Activated T-helper 2 cell treated with anti-CD3 and anti-CD28 coated beads, Interferon-gamma antibody, Interleukin-2, Interleukin-4, amounts not matched to agents 10 μg/mL and 5 μg/mL and 100 μg/mL, durations not matched to agents 14 hours and 24 hours and 36 hours (primary cell): ENCODE measurements around the gene ARRB1. TPM values are rescaled to one million over a fixed set of nuclear protein-coding genes. Genes with fewer than 3 reads are reported as not detected.

ENCODE experiments used
- DNase-seq: peaks from one replicate; pipeline ENCODE4 v3.0.0; 2021; ENCODE audit warnings: low spot score
- H3K27ac Mint-ChIP-seq: one replicate; pipeline ENCODE4 v1.8.0; 2021; ENCODE audit warnings: mixed read lengths
- H3K27me3 Mint-ChIP-seq: one replicate; pipeline ENCODE4 v1.8.0; 2021; ENCODE audit warnings: low read depth, mixed read lengths
- H3K36me3 Mint-ChIP-seq: one replicate; pipeline ENCODE4 v1.8.0; 2021; ENCODE audit warnings: low read depth, mixed read lengths
- H3K4me1 Mint-ChIP-seq: one replicate; pipeline ENCODE4 v1.8.0; 2021; ENCODE audit warnings: low read depth, mixed read lengths
- H3K4me3 Mint-ChIP-seq: one replicate; pipeline ENCODE4 v1.8.0; 2021; ENCODE audit warnings: low read depth, mild to moderate bottlenecking, moderate library complexity, mixed read lengths
- H3K9me3 Mint-ChIP-seq: one replicate; pipeline ENCODE4 v1.8.0; 2021; ENCODE audit warnings: mixed read lengths
- intact Hi-C: fragments of 100-400 bp; cut with micrococcal nuclease; formaldehyde crosslinking; loops from one replicate; pipeline ENCODE4 v1.15.1; 2023
- total RNA-seq: library from RNA; stranded (reverse); gene quantifications from 2 replicates; pipeline ENCODE4 v1.2.3, GENCODE V29; 2022

Gene ARRB1
- total RNA-seq, 1 donor from 2014 or later: 19.3 TPM

- Mint-ChIP-seq H3K4me1 (no peaks in the 10 kb centered on the region), H3K27me3 (peaks cover 22% of the 10 kb centered on the region), H3K36me3 (no peaks in the 10 kb centered on the region), H3K27ac (no peak overlapping the region), H3K4me3 (no peak overlapping the region), H3K9me3 (no peaks in the 10 kb centered on the region)
- DNase-seq: no peak
- intact Hi-C loops: no loop called here
Observed at GRCh38 chr11:75237050-75237449, 114.4 kb downstream of the ARRB1 start.

GRCh38 chr11:75236062-75236461 lies 115.4 kb downstream of the ARRB1 start:
- peaks cover 22% of the 10 kb centered on the region for H3K27me3 Mint-ChIP-seq
- DNase-seq: no peak
- H3K4me1 Mint-ChIP-seq: no peaks in the 10 kb centered on the region
- H3K36me3 Mint-ChIP-seq: no peaks in the 10 kb centered on the region
- no peaks in the 10 kb centered on the region for H3K9me3 Mint-ChIP-seq
- no peak overlapping the region for H3K4me3 Mint-ChIP-seq
- no peak overlapping the region for H3K27ac Mint-ChIP-seq
- intact Hi-C loops: no loop called here

DNA sequence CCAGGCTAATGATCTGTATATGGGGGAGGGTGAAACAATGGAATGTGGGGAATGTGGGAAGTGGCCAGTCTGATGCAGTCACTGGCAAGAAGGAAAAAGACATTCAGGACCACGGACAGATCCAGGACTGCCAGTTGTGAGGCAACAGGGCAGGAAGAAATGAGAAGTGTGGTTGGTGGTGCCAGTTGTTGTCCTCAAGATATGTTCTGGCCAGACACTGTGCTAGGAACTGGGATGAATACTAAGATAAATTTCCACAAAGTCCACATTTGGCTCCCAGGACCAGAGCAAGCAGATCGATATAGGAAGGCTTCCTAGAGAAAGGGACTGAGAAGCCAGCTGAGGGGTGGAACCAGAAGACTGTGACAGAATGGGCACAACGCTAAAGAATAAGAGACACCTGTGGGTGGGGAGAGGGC lies 117.7 kb downstream of the ARRB1 start:
- H3K27me3 Mint-ChIP-seq: peaks cover 6% of the 10 kb centered on the region
- no peak overlapping the region for H3K4me3 Mint-ChIP-seq
- DNase-seq: no peak
- intact Hi-C loops: loop anchor here (2.0 kb wide), 1 partner anchor 19 kb away; no protein-coding TSS in a partner anchor
- no peaks in the 10 kb centered on the region for H3K9me3 Mint-ChIP-seq
- H3K36me3 Mint-ChIP-seq: no peaks in the 10 kb centered on the region
- H3K27ac Mint-ChIP-seq: no peak overlapping the region
- no peaks in the 10 kb centered on the region for H3K4me1 Mint-ChIP-seq

DNA sequence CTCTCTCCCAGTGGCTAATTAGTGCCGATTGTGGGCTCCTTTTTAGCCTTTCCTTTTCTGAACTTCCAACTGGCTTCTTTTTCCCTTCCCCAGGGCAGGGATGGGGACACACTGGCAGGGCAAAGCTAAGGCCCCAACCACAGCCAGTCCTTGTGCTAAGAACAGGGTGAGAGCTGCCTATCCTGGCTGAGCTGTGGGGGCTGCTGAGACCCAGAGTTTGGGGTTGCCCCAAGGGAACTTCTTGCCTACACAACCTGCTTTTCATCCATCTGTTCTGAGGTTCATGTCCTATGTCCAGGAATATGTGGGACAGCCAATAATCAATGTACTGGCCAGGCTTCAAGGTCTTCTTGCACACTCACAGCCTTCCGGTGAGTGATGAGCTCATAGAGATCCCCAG lies 120.8 kb downstream of the ARRB1 start:
- Mint-ChIP-seq H3K27ac (no peak overlapping the region), H3K36me3 (no peaks in the 10 kb centered on the region), H3K9me3 (no peaks in the 10 kb centered on the region), H3K4me1 (no peaks in the 10 kb centered on the region), H3K4me3 (no peak overlapping the region), H3K27me3 (no peaks in the 10 kb centered on the region)
- intact Hi-C loops: no loop called here
- no peak for DNase-seq

GRCh38 chr11:75229466-75229865 lies 122.0 kb downstream of the ARRB1 start:
- Mint-ChIP-seq H3K27ac (no peak overlapping the region), H3K36me3 (no peaks in the 10 kb centered on the region), H3K4me3 (no peak overlapping the region), H3K27me3 (peaks cover 4% of the 10 kb centered on the region), H3K9me3 (no peaks in the 10 kb centered on the region), H3K4me1 (no peaks in the 10 kb centered on the region)
- intact Hi-C loops: no loop called here
- no peak for DNase-seq

DNA sequence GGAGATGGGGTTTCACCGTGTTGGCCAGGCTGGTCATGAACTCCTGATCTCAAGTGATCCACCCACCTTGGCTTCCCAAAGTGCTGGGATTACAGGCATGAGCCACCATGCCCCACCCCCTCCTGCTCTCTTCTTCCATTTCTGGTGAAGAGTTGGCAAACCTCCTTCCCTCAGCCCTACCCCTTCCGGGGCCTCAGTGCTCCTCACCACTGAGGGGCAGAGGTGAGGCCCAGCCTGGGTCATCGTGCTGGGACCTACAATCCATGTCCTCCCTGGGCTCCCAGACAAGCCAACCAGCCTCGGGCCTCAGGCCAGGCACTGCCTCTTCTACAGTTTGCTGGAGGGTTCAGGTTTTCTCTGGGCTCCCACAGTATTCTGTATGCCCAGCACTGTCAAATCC lies 125.7 kb downstream of the ARRB1 start:
- H3K36me3 Mint-ChIP-seq: no peaks in the 10 kb centered on the region
- no peak for DNase-seq
- H3K9me3 Mint-ChIP-seq: no peaks in the 10 kb centered on the region
- H3K27me3 Mint-ChIP-seq: peaks cover 4% of the 10 kb centered on the region
- H3K27ac Mint-ChIP-seq: no peak overlapping the region
- H3K4me3 Mint-ChIP-seq: no peak overlapping the region
- intact Hi-C loops: no loop called here
- no peaks in the 10 kb centered on the region for H3K4me1 Mint-ChIP-seq

- H3K4me1 Mint-ChIP-seq: no peaks in the 10 kb centered on the region
- no peaks in the 10 kb centered on the region for H3K36me3 Mint-ChIP-seq
- no peaks in the 10 kb centered on the region for H3K9me3 Mint-ChIP-seq
- H3K27me3 Mint-ChIP-seq: peaks cover 5% of the 10 kb centered on the region
- intact Hi-C loops: no loop called here
- no peak for DNase-seq
- H3K27ac Mint-ChIP-seq: no peak overlapping the region
- H3K4me3 Mint-ChIP-seq: no peak overlapping the region
Observed at GRCh38 chr11:75223954-75224643, 127.4 kb downstream of the ARRB1 start.

DNA sequence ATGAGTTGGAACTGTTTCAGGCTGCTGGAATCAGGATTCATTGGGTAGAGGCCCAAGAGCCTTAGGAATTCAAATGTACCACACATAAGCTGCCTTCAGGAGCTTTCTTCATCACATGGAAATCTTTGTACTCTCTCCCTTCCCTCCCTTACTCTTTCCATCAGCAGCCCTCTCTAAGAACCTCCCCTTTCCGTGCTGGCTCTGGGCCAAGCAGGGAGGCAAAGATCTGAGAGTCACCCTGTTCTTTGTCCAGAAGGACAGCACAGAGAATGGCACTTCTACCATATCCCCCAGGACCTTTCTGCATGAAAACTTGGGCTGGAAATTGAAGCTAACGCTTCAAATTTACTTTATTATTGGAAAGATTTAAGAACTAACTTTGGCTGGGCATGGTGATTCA lies 131.6 kb downstream of the ARRB1 start:
- Mint-ChIP-seq H3K9me3 (no peaks in the 10 kb centered on the region), H3K36me3 (no peaks in the 10 kb centered on the region), H3K4me3 (no peak overlapping the region), H3K27me3 (peaks cover 10% of the 10 kb centered on the region), H3K4me1 (no peaks in the 10 kb centered on the region), H3K27ac (no peak overlapping the region)
- intact Hi-C loops: no loop called here
- DNase-seq: no peak

DNA sequence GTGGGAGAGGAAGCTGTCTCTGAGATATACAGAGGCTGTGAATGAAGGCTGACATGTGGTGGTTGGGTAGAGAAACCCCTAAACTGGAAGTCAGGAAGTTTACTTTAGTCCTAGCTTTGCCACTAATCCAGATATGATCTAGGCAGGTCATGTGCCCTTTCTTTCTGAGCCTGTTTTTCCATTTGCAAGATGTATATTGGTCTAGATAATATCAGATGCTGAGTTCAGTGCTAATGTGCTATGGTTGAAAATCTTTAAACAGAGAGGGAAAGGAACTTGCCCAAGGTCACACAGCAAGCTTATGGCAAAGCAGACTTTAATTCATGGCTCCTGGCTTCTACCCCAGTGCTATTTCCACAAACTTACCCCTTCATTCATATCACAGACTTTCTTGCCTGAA lies 136.6 kb downstream of the ARRB1 start:
- Mint-ChIP-seq H3K27ac (no peak overlapping the region), H3K27me3 (peaks cover 7% of the 10 kb centered on the region), H3K4me1 (peaks cover 3% of the 10 kb centered on the region), H3K4me3 (no peak overlapping the region), H3K36me3 (no peaks in the 10 kb centered on the region), H3K9me3 (no peaks in the 10 kb centered on the region)
- intact Hi-C loops: loop anchor here (2.0 kb wide), 2 partner anchors 18 to 26 kb away; partner anchors contain the start of gene TPBGL
- DNase-seq: no peak

- intact Hi-C loops: loop anchor here (2.0 kb wide), 2 partner anchors 18 to 26 kb away; partner anchors contain the start of gene TPBGL
- Mint-ChIP-seq H3K27me3 (peaks cover 7% of the 10 kb centered on the region), H3K4me1 (peaks cover 3% of the 10 kb centered on the region), H3K36me3 (no peaks in the 10 kb centered on the region), H3K9me3 (no peaks in the 10 kb centered on the region), H3K4me3 (no peak overlapping the region), H3K27ac (no peak overlapping the region)
- peak; percentile 73 for DNase-seq
Observed at GRCh38 chr11:75214411-75214821, 137.0 kb downstream of the ARRB1 start.

Other genes starting within 250 kb of the ARRB1 start
- gene SLCO2B1, start 200.6 kb downstream of the ARRB1 start, total RNA-seq: not detected in 2 replicates
- 0.25 and 0.32 TPM in 2 replicates for gene TPBGL, start 110.9 kb downstream of the ARRB1 start, total RNA-seq
- 3,460 and 3,552 TPM in 2 replicates for gene RPS3, start 47.9 kb upstream of the ARRB1 start, total RNA-seq
- gene KLHL35, start 81.5 kb upstream of the ARRB1 start, total RNA-seq: 0.87 and 1.6 TPM in 2 replicates
- 11.0 and 14.9 TPM in 2 replicates for gene GDPD5, start 174.3 kb upstream of the ARRB1 start, total RNA-seq
- 23.8 and 23.9 TPM in 2 replicates for gene SERPINH1, start 210.6 kb upstream of the ARRB1 start, total RNA-seq